ENCODE measurements around the gene C14orf180.

DNA sequence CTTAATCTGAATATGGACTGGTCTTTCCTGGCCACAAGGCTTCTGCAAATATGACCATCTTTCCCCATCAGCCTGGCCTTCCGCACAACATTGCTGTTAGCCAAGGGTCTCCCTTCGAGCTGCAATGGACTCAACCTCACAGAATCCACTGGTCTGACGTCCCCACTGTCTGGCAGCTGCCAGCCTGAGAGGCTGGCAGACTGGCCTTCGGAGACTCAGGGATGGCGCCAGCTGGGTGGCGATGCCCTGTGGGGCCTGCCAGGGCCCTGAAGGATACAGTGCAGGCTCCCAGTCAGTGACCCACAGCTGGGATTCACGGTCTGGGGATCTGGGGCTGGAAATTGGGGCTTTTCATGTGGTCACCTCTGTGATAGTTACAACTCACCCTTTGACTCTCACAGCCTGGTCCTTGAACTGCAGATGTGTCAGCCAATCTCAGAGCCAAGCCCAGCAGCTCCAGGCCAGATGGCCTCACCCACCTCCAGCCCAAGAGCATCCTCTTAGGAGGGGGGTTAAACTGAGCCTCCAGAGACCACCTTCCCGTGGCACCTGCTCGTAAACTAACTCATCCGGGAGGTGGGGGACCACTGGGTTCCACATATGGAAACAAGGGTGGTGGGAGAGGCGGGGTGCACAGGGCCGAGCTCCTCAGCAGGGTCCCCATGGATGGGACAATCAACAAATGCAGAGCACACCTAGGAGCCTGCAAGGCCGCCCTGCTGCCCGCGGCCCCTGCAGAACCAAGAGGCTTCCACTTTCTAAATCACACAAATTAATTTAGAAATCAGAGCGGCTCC is 21.1 kb upstream of the C14orf180 start:
- TF ChIP-seq GATA2 (IDR thresholded peaks at IDR 0.05; ENCODE audit: low read depth, low read length) = no peak
- TF ChIP-seq GATA3 (IDR thresholded peaks at IDR 0.05; ENCODE audit: low read depth, low read length) = no peak

All from SH-SY5Y (cell line).